ENCODE data around the gene CAMK4.

DNA sequence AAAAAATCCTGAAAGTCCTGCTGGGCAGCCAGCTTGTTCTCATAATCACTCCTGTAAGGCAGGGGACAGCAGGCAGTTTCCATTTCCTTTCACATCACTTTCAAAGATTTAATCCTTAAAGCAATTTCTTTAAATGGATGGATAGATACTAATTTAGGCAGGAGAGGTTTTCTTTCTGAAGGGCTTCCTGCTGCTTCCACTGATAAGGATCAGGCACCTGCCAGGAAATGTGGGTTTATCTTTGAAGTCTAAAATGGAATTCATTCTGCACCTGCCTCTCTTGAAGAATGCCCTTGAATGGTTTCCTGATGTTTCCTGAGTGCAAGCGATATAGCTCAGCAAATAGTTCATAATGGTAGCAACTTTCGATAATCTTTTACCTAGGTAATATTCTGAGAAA lies 223.6 kb downstream of the CAMK4 start:
- no peak for TF ChIP-seq CTCF (IDR thresholded peaks at IDR 0.05)
- no peak for TF ChIP-seq POLR2A (IDR thresholded peaks at IDR 0.05)
